Heart right ventricle (tissue), 16 donors: ENCODE data around the gene RASL12. TPM values are rescaled to one million over a fixed set of nuclear protein-coding genes. Genes with fewer than 3 reads are reported as not detected.
"Not testable (repeated sequence)": the region's sequence is repeated elsewhere in the genome, so short reads cannot be mapped to it uniquely, and the experiment has no call there.

Experiments
- ATAC-seq, 8 donors: fragments of 200-7000 bp; cut with Tn5 transposase; one replicate each; pipeline ENCODE4 v1.9.1; 2020; ENCODE audit warnings: mild to moderate bottlenecking in 8 of 8, moderate library complexity in 8 of 8, moderate number of reproducible peaks in 1 of 8
- DNase-seq, 2 donors: peaks; one replicate each; pipeline ENCODE4 v3.0.0-alpha.2; 2020
- H3K27ac ChIP-seq, 10 donors: fragments of 200-600 bp; sonication (generic) in 2 of 10; one replicate each; pipeline versions ENCODE4 v1.5.0 to v1.8.0; 2020 to 2022; ENCODE audit warnings: mild to moderate bottlenecking in 3 of 10
- H3K27me3 ChIP-seq, 7 donors: fragments of 200-600 bp; one replicate each; pipeline ENCODE4 v1.8.0; 2021 to 2022; ENCODE audit warnings: mild to moderate bottlenecking in 2 of 7
- H3K36me3 ChIP-seq, 9 donors: fragments of 200-600 bp; sonication (generic) in 1 of 9; one replicate each; pipeline versions ENCODE4 v1.5.0 to v1.8.0; 2020 to 2022; ENCODE audit warnings: mild to moderate bottlenecking in 2 of 9
- H3K4me1 ChIP-seq, 9 donors: fragments of 200-600 bp; sonication (generic) in 1 of 9; one replicate each; pipeline versions ENCODE4 v1.5.0 to v1.8.0; 2020 to 2022; ENCODE audit warnings: mild to moderate bottlenecking in 4 of 9
- H3K4me3 ChIP-seq, 10 donors: fragments of 200-600 bp; sonication (generic) in 2 of 10; one replicate each; pipeline versions ENCODE4 v1.5.0 to v1.8.0; 2020 to 2022; ENCODE audit warnings: mild to moderate bottlenecking in 7 of 10, moderate library complexity in 2 of 10
- H3K9me3 ChIP-seq, 11 donors: fragments of 200-600 bp in 10 of 11; sonication (generic) in 2 of 11; one replicate each; pipeline versions ENCODE4 v1.5.0 to v1.8.0; 2013 to 2022; ENCODE audit warnings: mild to moderate bottlenecking in 2 of 11, control low read depth in 1 of 11, moderate library complexity in 1 of 11
- WGBS, 2 donors: extraction: QIAGEN DNeasy Blood & Tissue Kit; methylation state at CpG; one replicate each; pipeline ENCODE4 v1.1.7; 2013; ENCODE audit warnings: inconsistent platforms in 1 of 2; 5-methylcytosine and 5-hydroxymethylcytosine counted together
- intact Hi-C, 10 donors: fragments of 100-400 bp; cut with DNase I; formaldehyde crosslinking; loops; one replicate each; pipeline versions ENCODE4 v1.11.1 to v1.14.2; 2022
- polyA plus RNA-seq, 2 donors: library from polyadenylated mRNA; stranded (reverse); fragments of 200-250 nt; gene quantifications; one replicate each; pipeline ENCODE4 v1.2.3, GENCODE V29; 2013
- total RNA-seq, 10 donors: library from RNA; stranded (reverse); fragmentation: NEBNext Ultra II Directional in 3 of 10; extraction: Animal tissue kit (Norgen Biotek cat#: 25700) in 3 of 10; gene quantifications; one replicate each; pipeline versions ENCODE4 v1.2.1 to v1.2.4, GENCODE V29; 2021 to 2023
- TF ChIP-seq, protein P1 (sequence below), 9 donors: fragments of 200-600 bp; sonication (generic) in 2 of 9; IDR thresholded peaks; one replicate each; pipeline versions ENCODE4 v1.5.0 to v1.8.0; 2021 to 2022; ENCODE audit warnings: antibody characterized with exemption in 9 of 9, mild to moderate bottlenecking in 5 of 9, moderate library complexity in 1 of 9
- donor health status: Arrhythmogenic right ventricular cardiomyopathy.
- donor health status: ischemic (EF 13 %, LVEDD 7.1; RV severe dilation, severe dysfunction).
- donor health status: healthy with polysubstance abuse.
- donor health status: DM: no; HTN: yes; CAD: no.
- donor health status: DM: no; HTN: no; CAD: no.
- donor health status: ischemic (EF 25% LVEDD 6.9; RV normal size, moderate dysfunction).
- donor health status: ischemic (EF 25% LVEDD 5.7; RV mildly dilated, moderate dysfunction).
- donor health status: healthy.
- donor health status: DM: yes; HTN: yes; CAD: no.
- donor health status: Ischemic cardiomyopathy.
- donor health status: ischemic (EF 35%, LVEDD 5.7; RV mildly dilated, moderate dysfunction).
- donor health status: nonischemic (EF 11% LVEDD 7.7; RV severe dilation, severe dysfunction).
- donor health status: DM: yes; HTN: yes; CAD: no.
- donor health status: PGD.
- donor health status: ischemic (EF 29% LVEDD 5.4; RV normal size, mild dysfunction).
- donor health status: nonischemic (EF 23%, LVEDD 6.1; RV moderate dilation, normal function).

RASL12 gene
- total and polyA plus RNA-seq, 12 donors, result 4.4 to 20.1 (median 12.9) TPM

GRCh38 chr15:65101891-65102708 is 34.3 kb upstream of the RASL12 start:
- H3K9me3 ChIP-seq, result no peaks in the 10 kb centered on the region
- peaks cover 0 to 7% (median 0%) of the 10 kb centered on the region in 9 donors for H3K4me1 ChIP-seq
- no peak overlapping the region for H3K27ac ChIP-seq
- H3K4me3 ChIP-seq, result no peak overlapping the region
- no peaks in the 10 kb centered on the region for H3K27me3 ChIP-seq
- 59 to 70% methylated on average over 67 to 75 of the region's 75 CpGs for WGBS, 2 donors
- ATAC-seq (peak in 7 of 8 donors; percentile 6 to 36 (median 20)), DNase-seq (no peak)
- TF ChIP-seq, protein P1, sequence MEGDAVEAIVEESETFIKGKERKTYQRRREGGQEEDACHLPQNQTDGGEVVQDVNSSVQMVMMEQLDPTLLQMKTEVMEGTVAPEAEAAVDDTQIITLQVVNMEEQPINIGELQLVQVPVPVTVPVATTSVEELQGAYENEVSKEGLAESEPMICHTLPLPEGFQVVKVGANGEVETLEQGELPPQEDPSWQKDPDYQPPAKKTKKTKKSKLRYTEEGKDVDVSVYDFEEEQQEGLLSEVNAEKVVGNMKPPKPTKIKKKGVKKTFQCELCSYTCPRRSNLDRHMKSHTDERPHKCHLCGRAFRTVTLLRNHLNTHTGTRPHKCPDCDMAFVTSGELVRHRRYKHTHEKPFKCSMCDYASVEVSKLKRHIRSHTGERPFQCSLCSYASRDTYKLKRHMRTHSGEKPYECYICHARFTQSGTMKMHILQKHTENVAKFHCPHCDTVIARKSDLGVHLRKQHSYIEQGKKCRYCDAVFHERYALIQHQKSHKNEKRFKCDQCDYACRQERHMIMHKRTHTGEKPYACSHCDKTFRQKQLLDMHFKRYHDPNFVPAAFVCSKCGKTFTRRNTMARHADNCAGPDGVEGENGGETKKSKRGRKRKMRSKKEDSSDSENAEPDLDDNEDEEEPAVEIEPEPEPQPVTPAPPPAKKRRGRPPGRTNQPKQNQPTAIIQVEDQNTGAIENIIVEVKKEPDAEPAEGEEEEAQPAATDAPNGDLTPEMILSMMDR (IDR thresholded peaks at IDR 0.05), result no peak
- intact Hi-C loops, result loop anchor here in 9 of 10 donors (1.0 to 10.0 kb wide), 6 partner anchors 47 to 70 kb away; no protein-coding TSS in a partner anchor
- H3K36me3 ChIP-seq, result peaks cover 0 to 86% (median 18%) of the 10 kb centered on the region in 9 donors

- Histone ChIP-seq H3K4me1 (peaks cover 0 to 7% (median 0%) of the 10 kb centered on the region in 9 donors), H3K27ac (no peak overlapping the region), H3K27me3 (no peaks in the 10 kb centered on the region), H3K4me3 (no peak overlapping the region), H3K9me3 (no peaks in the 10 kb centered on the region), H3K36me3 (peaks cover 0 to 90% (median 18%) of the 10 kb centered on the region in 9 donors)
- peak in 7 of 8 donors; percentile 37 to 69 (median 60) for ATAC-seq
- TF ChIP-seq, protein P1 (IDR thresholded peaks at IDR 0.05), result peak; percentile 59 to 83 (median 77)
- intact Hi-C loops, result loop anchor here in 9 of 10 donors (1.0 to 10.0 kb wide), 6 partner anchors 47 to 69 kb away; no protein-coding TSS in a partner anchor
- WGBS, 2 donors, result 34 to 38% methylated on average over 9 of the region's 9 CpGs
- DNase-seq, result peak; percentile 69 to 70
Measured at GRCh38 chr15:65101411-65101890, 33.7 kb upstream of the RASL12 start.

- WGBS, 2 donors, result 87 to 94% methylated on average over 7 of the region's 7 CpGs
- intact Hi-C loops, result loop anchor here in 8 of 10 donors (2.0 to 10.0 kb wide), 5 partner anchors 46 to 68 kb away; no protein-coding TSS in a partner anchor
- ATAC-seq (no peak), DNase-seq (no peak)
- H3K4me3 ChIP-seq, result no peak overlapping the region
- H3K9me3 ChIP-seq, result no peaks in the 10 kb centered on the region
- peaks cover 0 to 7% (median 0%) of the 10 kb centered on the region in 9 donors for H3K4me1 ChIP-seq
- H3K27ac ChIP-seq, result no peak overlapping the region
- TF ChIP-seq, protein P1 (IDR thresholded peaks at IDR 0.05), result no peak
- H3K27me3 ChIP-seq, result no peaks in the 10 kb centered on the region
- H3K36me3 ChIP-seq, result peaks cover 0 to 83% (median 14%) of the 10 kb centered on the region in 9 donors
Measured at GRCh38 chr15:65100442-65100841, 32.7 kb upstream of the RASL12 start.

GRCh38 chr15:65099801-65100200 is 32.0 kb upstream of the RASL12 start:
- DNase-seq, H3K9me3 ChIP-seq, H3K27ac ChIP-seq, H3K4me3 ChIP-seq, ATAC-seq, H3K27me3 ChIP-seq: not testable (repeated sequence)
- intact Hi-C loops, result loop anchor here in 9 of 10 donors (2.0 to 10.0 kb wide), 6 partner anchors 42 to 68 kb away; no protein-coding TSS in a partner anchor
- peaks cover 0 to 76% (median 9%) of the 10 kb centered on the region in 9 donors for H3K36me3 ChIP-seq
- peaks cover 0 to 11% (median under 1%) of the 10 kb centered on the region in 9 donors for H3K4me1 ChIP-seq
- 96 to 97% methylated on average over 10 of the region's 10 CpGs for WGBS, 2 donors
